Measurements from ENCODE around the gene RNF123. TPM values are rescaled to one million over a fixed set of nuclear protein-coding genes. Genes with fewer than 3 reads are reported as not detected.

RNF123 gene
- 26.2 and 35.1 TPM in 2 replicates for total RNA-seq

GRCh38 chr3:49689046-49689907, at the start of gene RNF123, which contains the start of gene MST1:
RNF123 (plus strand) TSS chr3:49689557; CDS start chr3:49691166, 1,609 bp downstream.
MST1 (minus strand) TSS chr3:49689474; CDS start chr3:49688691, 783 bp downstream.

GRCh38 chr3:49673715-49674496, 15.5 kb upstream of the RNF123 start, which contains the start of gene APEH:
APEH (plus strand) TSS chr3:49674351; CDS start chr3:49674402, 51 bp downstream.

GRCh38 chr3:49719214-49719884, 30.0 kb downstream of the RNF123 start, which contains the start of gene AMIGO3:
AMIGO3 (minus strand) TSS chr3:49719684; CDS start chr3:49719465, 219 bp downstream.

GRCh38 chr3:49723628-49724551, 34.5 kb downstream of the RNF123 start, which contains the start of gene GMPPB:
GMPPB (minus strand) TSS chr3:49723951; CDS start chr3:49723726, 225 bp downstream.

Other genes with a start within 250 kb of the RNF123 start
- gene DAG1, start 219.3 kb upstream of the RNF123 start, total RNA-seq = 41.3 and 53.8 TPM in 2 replicates
- gene BSN, start 135.1 kb upstream of the RNF123 start, total RNA-seq = under 0.01 and 0.17 TPM in 2 replicates
- 134 and 165 TPM in 2 replicates for gene APEH, start 15.2 kb upstream of the RNF123 start, total RNA-seq
- 6.5 and 10.4 TPM in 2 replicates for gene MST1, start 83 bp upstream of the RNF123 start, total RNA-seq
- gene AMIGO3, start 30.1 kb downstream of the RNF123 start, total RNA-seq = 0.29 and 1.8 TPM in 2 replicates
- gene GMPPB, start 34.4 kb downstream of the RNF123 start, total RNA-seq = 22.0 and 30.5 TPM in 2 replicates
- 31.4 and 46.3 TPM in 2 replicates for gene IP6K1, start 97.0 kb downstream of the RNF123 start, total RNA-seq
- 0.33 TPM in 1 of 2 replicates, not detected in the other for gene CDHR4, start 110.3 kb downstream of the RNF123 start, total RNA-seq
- 9.3 and 10.5 TPM in 2 replicates for gene INKA1, start 113.7 kb downstream of the RNF123 start, total RNA-seq
- 46.7 and 92.1 TPM in 2 replicates for gene UBA7, start 124.4 kb downstream of the RNF123 start, total RNA-seq
- gene TRAIP, start 167.0 kb downstream of the RNF123 start, total RNA-seq = 1.2 and 4.4 TPM in 2 replicates
- gene CAMKV, start 180.3 kb downstream of the RNF123 start, total RNA-seq = not detected in 2 replicates
- 1.7 and 1.9 TPM in 2 replicates for gene MST1R, start 214.3 kb downstream of the RNF123 start, total RNA-seq
- 14.1 and 19.2 TPM in 2 replicates for gene MON1A, start 240.3 kb downstream of the RNF123 start, total RNA-seq

Measured in smooth muscle cell of trachea (primary cell).